CD4-positive, alpha-beta T cell treated with Interleukin-15 for 4 hours (primary cell): ENCODE measurements around the gene EHBP1.

Experiments
- DNase-seq: peaks from one replicate; pipeline ENCODE4 v3.0.0-alpha.2; 2020; ENCODE audit warnings: low spot score

EHBP1 gene

GRCh38 chr2:62884514-62884913 lies 179.0 kb downstream of the EHBP1 start:
- no peak for DNase-seq

- no peak for DNase-seq
Measured at GRCh38 chr2:62894966-62895631, 189.6 kb downstream of the EHBP1 start.

DNA sequence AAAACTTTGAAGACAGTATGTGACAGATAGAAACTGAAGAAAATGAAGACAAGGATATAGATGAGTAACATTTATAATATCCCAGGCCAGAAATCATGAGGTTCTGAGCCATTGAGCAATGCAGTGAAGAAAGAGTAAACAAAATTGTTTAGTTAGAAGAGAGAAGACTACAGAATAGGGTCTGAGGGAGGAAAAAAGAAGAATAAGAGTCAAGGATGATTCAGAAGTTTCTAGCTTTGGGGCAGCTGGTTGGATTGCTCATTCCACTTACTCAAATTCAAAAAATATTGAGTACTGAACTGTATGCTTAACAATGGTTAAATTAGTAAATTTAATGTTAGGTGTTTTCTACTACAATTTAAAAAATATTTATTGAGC lies 190.1 kb downstream of the EHBP1 start:
- DNase-seq = no peak

- no peak for DNase-seq
Measured at GRCh38 chr2:62897187-62897827, 191.8 kb downstream of the EHBP1 start.

- DNase-seq = no peak
Measured at GRCh38 chr2:62904344-62904743, 198.8 kb downstream of the EHBP1 start.

GRCh38 chr2:62908145-62908544 lies 202.6 kb downstream of the EHBP1 start:
- DNase-seq = no peak

DNA sequence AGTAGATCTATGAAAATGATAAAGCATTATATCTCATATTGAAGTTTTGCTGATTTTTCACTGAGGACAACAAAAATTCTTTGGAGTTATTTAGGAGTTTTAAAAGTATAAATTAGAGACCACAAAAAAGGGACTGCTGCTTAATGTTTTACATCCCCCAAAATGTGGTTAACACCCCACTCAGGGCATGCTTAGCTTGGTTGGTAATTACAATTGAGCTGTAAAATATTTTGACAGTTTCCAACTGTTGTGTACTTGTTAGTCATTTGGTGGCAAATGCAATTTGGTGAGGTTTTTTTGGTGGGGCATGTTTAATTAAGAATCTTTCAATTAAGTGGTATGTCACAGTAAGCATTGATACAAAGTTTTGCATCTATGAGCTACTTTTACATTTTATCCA lies 207.8 kb downstream of the EHBP1 start:
- no peak for DNase-seq

DNA sequence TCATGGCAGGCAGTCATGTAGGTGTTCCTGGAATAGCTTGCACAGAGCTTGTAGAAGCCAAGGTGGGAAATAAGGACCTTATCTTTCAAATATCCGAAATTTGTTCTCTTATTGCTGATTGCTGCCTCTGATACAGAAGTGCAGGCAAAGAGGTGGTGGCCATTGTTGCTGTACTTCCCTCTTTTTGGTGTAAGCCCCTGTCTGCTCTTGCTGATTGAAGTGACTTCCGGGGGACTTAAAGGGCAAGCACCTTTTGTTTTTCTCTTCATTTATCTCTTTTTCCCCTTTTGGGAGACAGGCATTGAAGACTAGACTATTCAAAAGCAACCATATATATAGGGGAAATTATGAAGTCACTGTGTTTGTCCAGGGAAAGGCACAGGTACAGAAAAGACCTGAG lies 213.5 kb downstream of the EHBP1 start:
- no peak for DNase-seq

GRCh38 chr2:62920070-62920469 lies 214.6 kb downstream of the EHBP1 start:
- no peak for DNase-seq

DNA sequence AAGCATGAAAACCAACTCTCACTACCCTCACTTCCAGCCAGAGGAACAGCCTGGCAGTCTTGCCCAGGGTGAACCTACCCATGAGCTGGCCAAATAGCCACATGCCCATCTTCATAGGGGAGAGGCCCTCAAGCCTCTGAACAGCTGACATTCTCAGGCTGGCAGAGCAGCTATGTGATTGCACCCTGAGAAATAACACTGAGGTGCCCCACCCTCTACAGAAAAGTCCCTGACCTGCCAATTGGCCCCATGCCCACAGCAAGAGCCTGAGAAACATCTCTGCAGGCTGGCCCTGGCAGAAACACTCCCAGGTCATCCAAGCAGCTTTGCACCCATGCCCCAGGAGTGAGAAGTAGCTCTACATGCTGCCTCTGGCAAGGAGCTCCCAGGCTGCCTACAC lies 217.7 kb downstream of the EHBP1 start:
- no peak for DNase-seq

- no peak for DNase-seq
Measured at GRCh38 chr2:62923881-62924280, 218.4 kb downstream of the EHBP1 start.

DNA sequence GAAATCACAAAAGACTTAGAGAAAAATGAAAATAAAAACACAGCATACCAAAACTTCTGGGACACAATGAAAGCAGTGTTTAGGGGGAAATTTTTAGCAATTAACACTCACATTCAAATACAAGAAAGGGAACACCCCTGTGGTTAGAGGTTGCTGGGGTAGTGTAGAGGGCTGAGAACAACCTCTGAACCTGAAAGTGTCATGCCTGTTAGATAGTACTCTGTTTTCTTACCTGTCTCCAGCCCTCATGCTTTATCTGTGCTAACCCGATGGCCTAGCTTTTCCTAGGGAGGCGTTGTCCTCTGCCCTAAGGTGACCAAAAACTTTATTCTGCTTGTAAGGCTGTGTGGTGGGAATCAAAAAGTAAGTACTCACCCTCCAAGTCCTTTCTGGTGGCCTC lies 222.5 kb downstream of the EHBP1 start:
- DNase-seq = no peak

DNA sequence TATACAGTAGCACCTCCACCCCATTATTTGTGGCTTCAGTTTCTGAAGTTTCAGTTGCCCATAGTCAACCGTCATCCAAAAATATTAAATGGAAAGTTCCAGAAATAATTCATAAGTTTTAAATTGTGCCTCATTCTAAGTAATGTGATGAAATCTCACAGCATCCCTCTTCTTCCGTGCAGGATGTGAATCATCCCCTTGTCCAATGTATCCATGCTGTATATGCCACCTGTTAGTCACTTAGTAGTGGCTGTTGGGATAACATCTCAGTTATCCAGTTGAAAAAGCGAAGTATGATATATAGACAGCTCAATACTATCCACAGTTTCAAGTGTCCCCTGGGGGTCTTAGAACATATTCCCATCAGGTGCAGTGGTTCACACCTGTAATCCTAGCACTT lies 226.0 kb downstream of the EHBP1 start:
- no peak for DNase-seq

DNA sequence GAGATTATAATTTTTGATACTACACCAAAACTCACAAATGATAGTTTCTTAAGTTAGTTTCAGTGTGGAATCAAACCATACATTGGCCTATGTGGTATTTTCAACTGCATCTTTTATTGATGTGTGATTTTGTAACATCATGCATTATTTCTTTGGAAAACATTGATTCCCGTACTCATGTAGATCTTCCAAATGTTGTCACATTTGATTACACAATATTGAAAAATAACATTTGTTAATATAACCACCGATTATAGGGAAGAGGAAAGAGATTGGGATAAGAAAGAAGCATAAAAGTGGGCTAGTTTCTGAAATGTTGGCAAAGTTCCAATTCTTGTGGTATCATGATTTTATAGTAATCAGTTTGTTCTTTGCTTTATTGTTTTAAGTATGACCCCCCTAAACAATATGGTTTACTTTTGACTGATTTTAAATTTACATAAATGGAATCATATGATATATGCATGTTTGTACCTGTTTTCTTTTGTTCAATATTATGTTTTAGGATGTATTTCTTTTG lies 227.9 kb downstream of the EHBP1 start:
- DNase-seq = no peak

GRCh38 chr2:62934517-62934916 lies 229.0 kb downstream of the EHBP1 start:
- no peak for DNase-seq

- DNase-seq = no peak
Measured at GRCh38 chr2:62938126-62938525, 232.6 kb downstream of the EHBP1 start.

DNA sequence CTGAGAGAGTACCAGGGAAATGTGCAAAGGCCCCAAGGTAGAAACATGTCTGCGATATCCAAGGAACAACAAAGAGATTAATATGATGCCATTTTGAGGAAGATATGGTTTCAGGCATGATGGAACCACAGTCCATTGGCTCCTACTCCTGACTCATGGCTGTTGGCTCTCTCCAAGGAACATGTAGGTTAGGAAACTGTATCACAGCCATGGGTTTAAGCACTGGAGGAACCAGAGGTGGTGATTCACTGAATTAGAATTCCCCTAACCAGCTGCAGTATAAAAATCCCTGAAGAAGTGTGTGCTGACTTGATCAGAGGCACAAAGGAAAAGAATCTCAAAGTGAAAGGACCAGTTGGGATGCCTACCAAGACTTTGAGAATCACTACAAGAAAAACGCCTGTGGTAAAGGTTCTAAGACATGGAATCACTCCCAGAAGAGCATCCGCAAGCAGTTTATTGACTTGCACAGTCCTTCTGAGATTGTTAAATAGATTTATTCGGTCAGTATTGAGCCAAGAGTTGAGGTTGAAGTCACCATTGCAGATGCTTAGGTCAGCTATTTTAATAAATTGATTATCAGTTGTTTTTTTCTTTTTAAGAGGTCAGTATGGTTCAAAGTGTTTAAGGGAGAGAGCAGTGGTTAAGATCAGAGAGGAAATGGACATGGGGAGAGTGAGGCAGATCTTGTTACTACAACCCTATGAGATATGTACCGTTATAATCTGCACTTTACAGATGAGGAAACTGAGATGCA lies 234.4 kb downstream of the EHBP1 start:
- no peak for DNase-seq

- no peak for DNase-seq
Measured at GRCh38 chr2:62940697-62941096, 235.2 kb downstream of the EHBP1 start.

DNA sequence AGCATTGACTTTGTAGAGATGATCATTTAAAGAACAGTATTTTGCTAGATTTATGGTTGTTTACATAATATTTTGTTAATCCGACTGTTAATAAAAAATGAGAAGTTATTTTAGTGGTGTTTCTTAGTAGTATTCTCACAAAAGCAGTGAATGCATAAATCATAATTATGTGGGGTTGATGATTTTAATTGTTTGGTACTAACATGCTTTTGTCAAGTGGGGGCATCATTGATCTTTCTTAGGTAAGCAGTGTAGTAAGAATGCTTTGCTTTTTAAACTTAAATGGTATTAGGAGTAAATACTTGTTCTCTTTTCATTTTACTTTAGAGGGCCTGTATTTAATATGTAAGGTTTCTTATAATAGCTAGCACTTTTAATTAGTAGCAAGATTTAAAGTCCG lies 235.9 kb downstream of the EHBP1 start:
- DNase-seq = no peak

GRCh38 chr2:62944362-62944761 lies 238.8 kb downstream of the EHBP1 start:
- DNase-seq = no peak

- no peak for DNase-seq
Measured at GRCh38 chr2:62947403-62947802, 241.9 kb downstream of the EHBP1 start.

- DNase-seq = no peak
Measured at GRCh38 chr2:62956651-62957050, 251.1 kb downstream of the EHBP1 start.

GRCh38 chr2:62958206-62958605 lies 252.7 kb downstream of the EHBP1 start:
- no peak for DNase-seq
